WTC11 (cell line): Measurements from ENCODE around the gene KIF3B. TPM values are rescaled to one million over a fixed set of nuclear protein-coding genes. Genes with fewer than 3 reads are reported as not detected.

Experiments used
- ATAC-seq: fragments of 200-7000 bp; cut with Tn5 transposase; 2 replicates; pipeline ENCODE4 v1.10.0; 2021; ENCODE audit warnings: mild to moderate bottlenecking, moderate library complexity
- CTCF ChIA-PET: fragments of 300-600 bp; sonication (Branson Sonifier 250); formaldehyde crosslinking; loops from one replicate; lab custom pipeline; 2021; ENCODE audit warnings: antibody characterized with exemption; lab: Charles Lee
- POLR2A ChIA-PET: fragments of 350-600 bp; sonication (Branson Sonifier 250); formaldehyde crosslinking; loops from one replicate; lab custom pipeline; 2021; ENCODE audit warnings: antibody characterized with exemption; lab: Charles Lee
- DNase-seq: peaks from one replicate; pipeline ENCODE4 v3.0.0; 2021; ENCODE audit warnings: low spot score
- H3K27ac Mint-ChIP-seq: 2 replicates; pipeline ENCODE4 v1.8.0; 2021; ENCODE audit warnings: mixed read lengths
- H3K27me3 Mint-ChIP-seq: 2 replicates; pipeline ENCODE4 v1.8.0; 2021; ENCODE audit warnings: low read depth, mild to moderate bottlenecking, moderate library complexity, mixed read lengths
- H3K36me3 Mint-ChIP-seq: 2 replicates; pipeline ENCODE4 v1.8.0; 2021; ENCODE audit warnings: mixed read lengths
- H3K4me1 Mint-ChIP-seq: 2 replicates; pipeline ENCODE4 v1.8.0; 2022; ENCODE audit warnings: mixed read lengths
- H3K4me3 Mint-ChIP-seq: 2 replicates; pipeline ENCODE4 v1.8.0; 2021; ENCODE audit warnings: mild to moderate bottlenecking, moderate library complexity, mixed read lengths
- H3K9me3 Mint-ChIP-seq: 2 replicates; pipeline ENCODE4 v1.8.0; 2021; ENCODE audit warnings: mixed read lengths
- AFF4 ChIP-seq: sonication (generic); formaldehyde crosslinking; IDR thresholded peaks from 2 replicates; pipeline ENCODE4 v1.8.1; 2023; ENCODE audit warnings: mild to moderate bottlenecking, missing genetic modification reagents, borderline replicate concordance
- ATF2 ChIP-seq: sonication (generic); formaldehyde crosslinking; IDR thresholded peaks from 2 replicates; pipeline ENCODE4 v1.8.1; 2022; ENCODE audit warnings: low read depth, missing genetic modification reagents, borderline replicate concordance
- ATF6 ChIP-seq: sonication (generic); formaldehyde crosslinking; IDR thresholded peaks from 2 replicates; pipeline ENCODE4 v1.8.1; 2023; ENCODE audit warnings: mild to moderate bottlenecking, missing genetic modification reagents
- CREB1 ChIP-seq: sonication (generic); formaldehyde crosslinking; IDR thresholded peaks from 2 replicates; pipeline ENCODE4 v1.8.0; 2023; ENCODE audit warnings: mild to moderate bottlenecking, missing genetic modification reagents
- ELF4 ChIP-seq: sonication (generic); formaldehyde crosslinking; IDR thresholded peaks from 2 replicates; pipeline ENCODE4 v1.8.1; 2022; ENCODE audit warnings: low read depth, mild to moderate bottlenecking, moderate library complexity, missing genetic modification reagents
- EMX1 ChIP-seq: fragments of 250-450 bp; sonication (Bioruptor Pico); IDR thresholded peaks from 2 replicates; pipeline ENCODE4 v1.8.0; 2021; ENCODE audit warnings: mild to moderate bottlenecking
- FOXP4 ChIP-seq: sonication (generic); formaldehyde crosslinking; IDR thresholded peaks from 2 replicates; pipeline ENCODE4 v1.8.0; 2022; ENCODE audit warnings: mild to moderate bottlenecking, missing genetic modification reagents
- IRF1 ChIP-seq: sonication (generic); formaldehyde crosslinking; IDR thresholded peaks from 2 replicates; pipeline ENCODE4 v1.8.0; 2023; ENCODE audit warnings: missing genetic modification reagents
- JAZF1 ChIP-seq: fragments of 250-450 bp; sonication (Bioruptor Pico); IDR thresholded peaks from 2 replicates; pipeline ENCODE4 v1.9.0; 2021; ENCODE audit warnings: moderate library complexity, mild to moderate bottlenecking, inconsistent platforms
- MLX ChIP-seq: sonication (generic); formaldehyde crosslinking; IDR thresholded peaks from 2 replicates; pipeline ENCODE4 v1.8.1; 2023; ENCODE audit warnings: mild to moderate bottlenecking, missing genetic modification reagents, moderate library complexity
- MXD4 ChIP-seq: fragments of 250-450 bp; sonication (Bioruptor Pico); IDR thresholded peaks from 2 replicates; pipeline ENCODE4 v1.8.0; 2021; ENCODE audit warnings: mild to moderate bottlenecking, moderate library complexity, borderline replicate concordance
- PRRX2 ChIP-seq: fragments of 250-450 bp; sonication (Bioruptor Pico); IDR thresholded peaks from 2 replicates; pipeline ENCODE4 v1.8.0; 2021; ENCODE audit warnings: mild to moderate bottlenecking
- RELA ChIP-seq: sonication (generic); formaldehyde crosslinking; IDR thresholded peaks from 2 replicates; pipeline ENCODE4 v1.8.1; 2022; ENCODE audit warnings: missing genetic modification reagents, mild to moderate bottlenecking, borderline replicate concordance
- SMAD4 ChIP-seq: sonication (generic); formaldehyde crosslinking; IDR thresholded peaks from 2 replicates; pipeline ENCODE4 v1.8.0; 2022; ENCODE audit warnings: mild to moderate bottlenecking, missing genetic modification reagents
- ZNF532 ChIP-seq: fragments of 250-450 bp; sonication (Bioruptor Pico); IDR thresholded peaks from 2 replicates; pipeline ENCODE4 v1.9.0; 2021; ENCODE audit warnings: mild to moderate bottlenecking, borderline replicate concordance
- ZSCAN18 ChIP-seq: fragments of 250-450 bp; sonication (Bioruptor Pico); IDR thresholded peaks from 2 replicates; pipeline ENCODE4 v2.1.2; 2022; ENCODE audit warnings: mild to moderate bottlenecking, moderate library complexity
- total RNA-seq: library from RNA; stranded (reverse); gene quantifications from 3 replicates; pipeline ENCODE4 v1.2.3, GENCODE V29; 2021

Gene KIF3B
- total RNA-seq, 1 experiment from 2014 or later: 21.5 TPM

- no peak for TF ChIP-seq ATF2 (CRISPR knock-in tag)
Observed at GRCh38 chr20:32316667-32317066, 39.2 kb downstream of the KIF3B start (continued).

GRCh38 chr20:32319100-32319499, 41.6 kb downstream of the KIF3B start:
- CTCF ChIA-PET: no interaction called here
- POLR2A ChIA-PET: no interaction called here
- Mint-ChIP-seq H3K4me1 (no peaks in the 10 kb centered on the region), H3K4me3 (no peak overlapping the region), H3K36me3 (peaks cover 17% of the 10 kb centered on the region), H3K9me3 (no peaks in the 10 kb centered on the region), H3K27ac (no peak overlapping the region), H3K27me3 (no peaks in the 10 kb centered on the region)
- TF ChIP-seq ZSCAN18 (CRISPR knock-in tag) (no peak), PRRX2 (CRISPR knock-in tag) (no peak), RELA (no peak), ZNF532 (CRISPR knock-in tag) (no peak), ATF6 (CRISPR knock-in tag) (no peak), ELF4 (CRISPR knock-in tag) (no peak), EMX1 (no peak), MLX (CRISPR knock-in tag) (no peak), CREB1 (no peak), FOXP4 (CRISPR knock-in tag) (no peak)
- no peak for DNase-seq
- no peak for ATAC-seq

GRCh38 chr20:32320305-32320704, 42.9 kb downstream of the KIF3B start:
- H3K27me3 Mint-ChIP-seq: no peaks in the 10 kb centered on the region
- DNase-seq (no peak), ATAC-seq (no peak)
- H3K36me3 Mint-ChIP-seq: peaks cover 17% of the 10 kb centered on the region
- no peak overlapping the region for H3K27ac Mint-ChIP-seq
- ChIA-PET CTCF (no interaction called here), POLR2A (interaction anchor here (0.6 kb wide), 1 partner anchor 16 kb away, joined by 3 read pairs; no protein-coding TSS in a partner anchor)
- no peak overlapping the region for H3K4me3 Mint-ChIP-seq
- no peaks in the 10 kb centered on the region for H3K4me1 Mint-ChIP-seq
- H3K9me3 Mint-ChIP-seq: no peaks in the 10 kb centered on the region
- TF ChIP-seq JAZF1 (no peak), AFF4 (CRISPR knock-in tag) (no peak), MXD4 (CRISPR knock-in tag) (no peak), CREB1 (no peak), SMAD4 (no peak), IRF1 (CRISPR knock-in tag) (no peak)
